Activated CD8-positive, alpha-beta memory T cell treated with anti-CD3 and anti-CD28 coated beads, Interleukin-2, amount 10 ng/mL, durations not matched to agents 7 days and 5 days (primary cell): ENCODE data around the gene SIGLEC11. TPM values are rescaled to one million over a fixed set of nuclear protein-coding genes. Genes with fewer than 3 reads are reported as not detected.

Experiments used
- ATAC-seq: fragments of 150-1000 bp; cut with Tn5 transposase; one replicate; pipeline ENCODE4 v1.10.0; 2021; ENCODE audit warnings: moderate library complexity
- CTCF ChIA-PET: fragments of 350-600 bp; sonication (Branson Sonifier 250); formaldehyde crosslinking; loops from one replicate; lab custom pipeline; 2021; ENCODE audit warnings: antibody characterized with exemption; lab: Charles Lee
- DNase-seq: peaks from one replicate; pipeline ENCODE4 v3.0.0-alpha.2; 2020
- H3K27ac Mint-ChIP-seq: one replicate; pipeline ENCODE4 v1.8.0; 2021; ENCODE audit warnings: mild to moderate bottlenecking, mixed read lengths
- H3K27me3 Mint-ChIP-seq: one replicate; pipeline ENCODE4 v1.8.0; 2021; ENCODE audit warnings: mixed read lengths
- H3K36me3 Mint-ChIP-seq: one replicate; pipeline ENCODE4 v1.8.0; 2021; ENCODE audit warnings: mild to moderate bottlenecking, mixed read lengths
- H3K4me1 Mint-ChIP-seq: one replicate; pipeline ENCODE4 v1.8.0; 2021; ENCODE audit warnings: mixed read lengths
- H3K4me3 Mint-ChIP-seq: one replicate; pipeline ENCODE4 v1.8.0; 2021; ENCODE audit warnings: mild to moderate bottlenecking, moderate library complexity, mixed read lengths
- H3K9me3 Mint-ChIP-seq: one replicate; pipeline ENCODE4 v1.8.0; 2022; ENCODE audit warnings: low read depth, mixed read lengths
- total RNA-seq, 2 experiments: library from RNA; stranded (reverse); gene quantifications; one replicate each; pipeline ENCODE4 v1.2.3, GENCODE V29; 2021

The SIGLEC11 gene
- total RNA-seq, 2 experiments from 2014 or later: not detected

GRCh38 chr19:49911381-49912145 is 49.4 kb downstream of the SIGLEC11 start:
- Mint-ChIP-seq H3K27ac (peak overlapping the region; percentile 35), H3K27me3 (no peaks in the 10 kb centered on the region), H3K4me1 (peaks cover 51% of the 10 kb centered on the region), H3K4me3 (no peak overlapping the region), H3K36me3 (peaks cover 66% of the 10 kb centered on the region), H3K9me3 (no peaks in the 10 kb centered on the region)
- CTCF ChIA-PET: interaction anchor here (1.4 kb wide), 1 partner anchor 26 kb away, joined by 3 read pairs; no protein-coding TSS in a partner anchor
- ATAC-seq: no peak
- DNase-seq: no peak

DNA sequence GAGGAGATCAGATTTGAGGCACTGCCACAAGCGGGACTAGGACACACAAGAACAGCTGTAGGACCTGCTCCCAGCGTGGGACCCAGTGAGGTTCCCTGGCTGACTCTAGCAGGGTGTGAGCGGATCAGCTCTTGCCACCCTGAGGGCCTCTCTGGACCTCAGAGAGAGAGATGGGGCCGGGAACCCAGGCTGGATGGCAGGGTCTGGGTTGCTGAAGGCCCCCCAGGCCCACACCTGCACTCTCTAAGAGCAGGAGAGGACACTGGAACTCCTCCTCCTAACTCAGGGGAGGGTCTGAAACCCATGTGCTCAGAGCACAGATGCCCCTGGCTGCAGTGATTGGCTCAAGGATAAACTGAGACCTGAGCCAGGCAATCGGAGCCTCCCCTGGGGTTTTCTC is 50.8 kb downstream of the SIGLEC11 start:
- no peak overlapping the region for H3K4me3 Mint-ChIP-seq
- peaks cover 66% of the 10 kb centered on the region for H3K36me3 Mint-ChIP-seq
- ATAC-seq (no peak), DNase-seq (no peak)
- no peaks in the 10 kb centered on the region for H3K27me3 Mint-ChIP-seq
- CTCF ChIA-PET: no interaction called here
- peaks cover 52% of the 10 kb centered on the region for H3K4me1 Mint-ChIP-seq
- no peaks in the 10 kb centered on the region for H3K9me3 Mint-ChIP-seq
- H3K27ac Mint-ChIP-seq: no peak overlapping the region

GRCh38 chr19:49908480-49909420 is 52.2 kb downstream of the SIGLEC11 start:
- Mint-ChIP-seq H3K4me3 (no peak overlapping the region), H3K4me1 (peaks cover 46% of the 10 kb centered on the region), H3K27ac (no peak overlapping the region), H3K27me3 (no peaks in the 10 kb centered on the region), H3K36me3 (peaks cover 55% of the 10 kb centered on the region), H3K9me3 (no peaks in the 10 kb centered on the region)
- ATAC-seq (no peak), DNase-seq (no peak)
- CTCF ChIA-PET: no interaction called here

- CTCF ChIA-PET: interaction anchor here (0.8 to 0.9 kb wide), 2 partner anchors 14 to 18 kb away, joined by 3 read pairs; no protein-coding TSS in a partner anchor
- Mint-ChIP-seq H3K27me3 (no peaks in the 10 kb centered on the region), H3K36me3 (peaks cover 46% of the 10 kb centered on the region)
Observed at GRCh38 chr19:49907745-49908446, 53.1 kb downstream of the SIGLEC11 start.

GRCh38 chr19:49906879-49907564 is 54.0 kb downstream of the SIGLEC11 start:
- H3K36me3 Mint-ChIP-seq: peaks cover 42% of the 10 kb centered on the region
- DNase-seq (no peak), ATAC-seq (no peak)
- H3K9me3 Mint-ChIP-seq: no peaks in the 10 kb centered on the region
- no peaks in the 10 kb centered on the region for H3K27me3 Mint-ChIP-seq
- CTCF ChIA-PET: interaction anchor here (0.8 to 1.1 kb wide), 3 partner anchors 15 to 31 kb away, joined by 3 read pairs; no protein-coding TSS in a partner anchor
- H3K27ac Mint-ChIP-seq: no peak overlapping the region
- peaks cover 34% of the 10 kb centered on the region for H3K4me1 Mint-ChIP-seq
- no peak overlapping the region for H3K4me3 Mint-ChIP-seq

More at GRCh38 chr19:49907745-49908446, 53.1 kb downstream of the SIGLEC11 start:
- H3K27ac Mint-ChIP-seq: no peak overlapping the region
- no peak for ATAC-seq
- DNase-seq: no peak
- no peaks in the 10 kb centered on the region for H3K9me3 Mint-ChIP-seq
- peaks cover 39% of the 10 kb centered on the region for H3K4me1 Mint-ChIP-seq
- no peak overlapping the region for H3K4me3 Mint-ChIP-seq

GRCh38 chr19:49904136-49904535 is 56.8 kb downstream of the SIGLEC11 start:
- Mint-ChIP-seq H3K4me3 (no peak overlapping the region), H3K4me1 (peaks cover 21% of the 10 kb centered on the region), H3K9me3 (no peaks in the 10 kb centered on the region), H3K27ac (no peak overlapping the region), H3K27me3 (no peaks in the 10 kb centered on the region), H3K36me3 (peaks cover 27% of the 10 kb centered on the region)
- ATAC-seq: no peak
- DNase-seq: no peak
- CTCF ChIA-PET: no interaction called here

Other genes starting within 250 kb of the SIGLEC11 start
- gene TSKS, start 197.9 kb downstream of the SIGLEC11 start, total RNA-seq: 1 to 10 TPM in 1 of 2 experiments, under 1 TPM in 1; 0.47 to 1.3 TPM
- 100 to 1,000 TPM in 1 of 2 experiments, 10 to 100 TPM in 1; 85.3 to 102 TPM for gene AP2A1, start 194.2 kb downstream of the SIGLEC11 start, total RNA-seq
- gene FUZ, start 147.9 kb downstream of the SIGLEC11 start, total RNA-seq: 10 to 100 TPM; 20.1 to 23.0 TPM
- gene MED25, start 142.9 kb downstream of the SIGLEC11 start, total RNA-seq: 10 to 100 TPM; 57.5 to 70.5 TPM
- gene PTOV1, start 110.0 kb downstream of the SIGLEC11 start, total RNA-seq: 10 to 100 TPM; 78.2 to 79.4 TPM
- gene PNKP, start 93.6 kb downstream of the SIGLEC11 start, total RNA-seq: 100 to 1,000 TPM; 130 to 133 TPM
- 10 to 100 TPM; 13.4 to 21.2 TPM for gene AKT1S1, start 83.8 kb downstream of the SIGLEC11 start, total RNA-seq
- gene TBC1D17, start 83.5 kb downstream of the SIGLEC11 start, total RNA-seq: 10 to 100 TPM; 26.2 to 39.3 TPM
- 10 to 100 TPM in 1 of 2 experiments, 1 to 10 TPM in 1; 1.7 to 12.3 TPM for gene IL4I1, start 64.3 kb downstream of the SIGLEC11 start, total RNA-seq
- gene ATF5, start 32.0 kb downstream of the SIGLEC11 start, total RNA-seq: 10 to 100 TPM in 1 of 2 experiments, 1 to 10 TPM in 1; 8.4 to 13.7 TPM
- gene NUP62, start 31.7 kb downstream of the SIGLEC11 start, total RNA-seq: 100 to 1,000 TPM; 128 to 192 TPM
- gene VRK3, start 64.2 kb upstream of the SIGLEC11 start, total RNA-seq: 10 to 100 TPM; 70.5 to 71.3 TPM
- gene ZNF473, start 64.8 kb upstream of the SIGLEC11 start, total RNA-seq: 1 to 10 TPM; 7.9 to 8.4 TPM
- gene IZUMO2, start 202.1 kb upstream of the SIGLEC11 start, total RNA-seq: not detected
- gene MYH14, start 242.4 kb upstream of the SIGLEC11 start, total RNA-seq: not detected